Measurements from ENCODE around the gene ROS1. TPM values are rescaled to one million over a fixed set of nuclear protein-coding genes. Genes with fewer than 3 reads are reported as not detected.
"Not testable (repeated sequence)": the region's sequence is repeated elsewhere in the genome, so short reads cannot be mapped to it uniquely, and the experiment has no call there.

The ROS1 gene
- total RNA-seq, 1 donor from 2014 or later = not detected

DNA sequence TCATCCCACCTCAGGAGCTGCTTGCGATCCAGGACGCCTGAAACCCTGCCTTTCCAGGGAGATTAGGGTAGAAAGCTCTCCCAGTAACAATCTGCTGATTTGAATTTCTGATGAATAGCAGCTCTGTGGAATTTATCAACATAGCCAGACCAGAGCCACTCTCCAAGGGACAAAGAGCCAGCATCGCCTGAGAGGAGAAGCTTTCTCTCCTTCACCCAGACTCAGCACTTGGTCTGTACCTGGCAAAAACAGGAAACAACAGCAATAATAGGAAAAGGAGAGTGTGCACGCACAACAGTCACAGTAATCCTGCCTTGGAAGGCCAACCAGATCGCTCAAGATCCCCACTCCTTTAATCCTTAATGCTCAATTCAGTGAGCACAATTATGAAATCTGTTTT is 22.3 kb upstream of the ROS1 start:
- Histone ChIP-seq H3K27me3 (no peaks in the 10 kb centered on the region), H3K4me3 (no peak overlapping the region), H3K27ac (no peak overlapping the region), H3K36me3 (no peaks in the 10 kb centered on the region), H3K4me1 (peaks cover 0 to 13% of the 10 kb centered on the region in 2 donors), H3K9me3 (no peaks in the 10 kb centered on the region)
- TF ChIP-seq, protein P1, sequence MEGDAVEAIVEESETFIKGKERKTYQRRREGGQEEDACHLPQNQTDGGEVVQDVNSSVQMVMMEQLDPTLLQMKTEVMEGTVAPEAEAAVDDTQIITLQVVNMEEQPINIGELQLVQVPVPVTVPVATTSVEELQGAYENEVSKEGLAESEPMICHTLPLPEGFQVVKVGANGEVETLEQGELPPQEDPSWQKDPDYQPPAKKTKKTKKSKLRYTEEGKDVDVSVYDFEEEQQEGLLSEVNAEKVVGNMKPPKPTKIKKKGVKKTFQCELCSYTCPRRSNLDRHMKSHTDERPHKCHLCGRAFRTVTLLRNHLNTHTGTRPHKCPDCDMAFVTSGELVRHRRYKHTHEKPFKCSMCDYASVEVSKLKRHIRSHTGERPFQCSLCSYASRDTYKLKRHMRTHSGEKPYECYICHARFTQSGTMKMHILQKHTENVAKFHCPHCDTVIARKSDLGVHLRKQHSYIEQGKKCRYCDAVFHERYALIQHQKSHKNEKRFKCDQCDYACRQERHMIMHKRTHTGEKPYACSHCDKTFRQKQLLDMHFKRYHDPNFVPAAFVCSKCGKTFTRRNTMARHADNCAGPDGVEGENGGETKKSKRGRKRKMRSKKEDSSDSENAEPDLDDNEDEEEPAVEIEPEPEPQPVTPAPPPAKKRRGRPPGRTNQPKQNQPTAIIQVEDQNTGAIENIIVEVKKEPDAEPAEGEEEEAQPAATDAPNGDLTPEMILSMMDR (IDR thresholded peaks at IDR 0.05) = no peak
- no peak for DNase-seq (ENCODE audit: low spot score in 2 of 2)
- intact Hi-C loops (cut with DNase I) = loop anchor here (5.0 kb wide), 1 partner anchor 229 kb away; the partner anchor contains the start of gene NUS1

DNA sequence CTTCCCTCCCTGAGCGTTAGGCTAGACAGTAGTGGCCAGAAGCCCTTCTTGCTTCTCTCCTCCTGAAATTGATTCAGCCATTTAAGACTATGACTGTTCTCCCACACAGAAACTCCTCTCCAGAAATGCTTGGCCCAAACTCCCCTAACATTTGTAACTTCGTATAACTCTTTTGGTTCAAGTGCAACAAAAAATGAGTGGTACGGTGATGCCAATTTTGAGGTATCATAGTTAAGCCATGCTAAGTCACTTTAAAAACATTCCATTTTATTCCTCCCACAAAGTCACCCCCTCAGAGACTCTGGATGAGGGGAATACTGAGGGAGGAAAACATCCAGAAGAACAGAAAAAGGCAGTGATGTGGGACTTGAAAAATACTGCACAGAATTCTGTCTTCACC is 21.1 kb upstream of the ROS1 start:
- peak overlapping the region; percentile 3 to 40 for H3K27ac ChIP-seq
- H3K4me3 ChIP-seq = no peak overlapping the region
- peaks cover 0 to 13% of the 10 kb centered on the region in 2 donors for H3K4me1 ChIP-seq
- TF ChIP-seq, protein P1 (IDR thresholded peaks at IDR 0.05) = no peak
- H3K36me3 ChIP-seq = no peaks in the 10 kb centered on the region
- H3K27me3 ChIP-seq = no peaks in the 10 kb centered on the region
- no peak for DNase-seq (ENCODE audit: low spot score in 2 of 2)
- intact Hi-C loops (cut with DNase I) = loop anchor here (5.0 kb wide), 1 partner anchor 230 kb away; the partner anchor contains the start of gene NUS1
- no peaks in the 10 kb centered on the region for H3K9me3 ChIP-seq

DNA sequence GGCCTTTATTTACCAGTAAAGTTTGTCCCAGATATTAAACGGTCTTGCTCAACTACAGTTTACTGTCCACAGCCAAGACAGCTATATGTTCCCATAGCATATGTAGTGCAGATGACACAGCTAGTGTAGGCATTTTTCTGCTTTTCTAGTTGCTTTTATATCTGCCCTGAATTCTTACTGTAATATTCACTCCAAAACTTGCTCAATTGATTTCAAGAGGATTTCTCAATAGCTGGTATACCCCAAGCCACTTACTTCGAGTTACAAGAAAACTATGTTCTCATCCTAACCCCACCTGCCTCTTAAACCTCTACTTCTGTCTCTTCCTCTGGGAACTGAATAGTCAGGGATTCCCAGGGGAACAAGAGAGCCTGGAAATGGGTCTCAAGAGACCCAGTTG is 18.9 kb upstream of the ROS1 start:
- no peaks in the 10 kb centered on the region for H3K9me3 ChIP-seq
- H3K27me3 ChIP-seq = no peaks in the 10 kb centered on the region
- no peak overlapping the region for H3K27ac ChIP-seq
- intact Hi-C loops (cut with DNase I) = no loop called here
- DNase-seq (ENCODE audit: low spot score in 2 of 2) = no peak
- H3K4me3 ChIP-seq = no peak overlapping the region
- TF ChIP-seq, protein P1 (IDR thresholded peaks at IDR 0.05) = no peak
- H3K36me3 ChIP-seq = no peaks in the 10 kb centered on the region
- H3K4me1 ChIP-seq = peaks cover 0 to 11% of the 10 kb centered on the region in 2 donors

DNA sequence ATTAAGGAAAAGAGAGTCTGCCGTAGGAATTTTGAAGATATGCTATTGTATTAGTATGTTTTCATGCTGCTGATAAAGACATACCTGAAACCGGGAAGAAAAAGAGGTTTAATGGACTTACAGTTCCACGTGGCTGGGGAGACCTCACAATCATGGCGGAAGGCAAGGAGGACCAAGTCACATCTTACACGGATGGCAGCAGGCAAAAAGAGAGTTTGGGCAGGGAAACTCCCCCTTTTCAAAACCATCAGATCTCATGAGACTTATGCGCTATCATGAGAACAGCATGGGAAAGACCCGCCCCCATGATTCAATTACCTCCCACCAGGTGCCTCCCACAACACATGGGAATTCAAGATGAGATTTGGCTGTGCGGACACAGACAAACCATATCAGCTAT is 16.6 kb upstream of the ROS1 start:
- H3K27ac ChIP-seq; intact Hi-C loops (cut with DNase I); H3K4me1 ChIP-seq; DNase-seq (ENCODE audit: low spot score in 2 of 2); H3K36me3 ChIP-seq; H3K9me3 ChIP-seq; H3K4me3 ChIP-seq; H3K27me3 ChIP-seq: not testable (repeated sequence)

DNA sequence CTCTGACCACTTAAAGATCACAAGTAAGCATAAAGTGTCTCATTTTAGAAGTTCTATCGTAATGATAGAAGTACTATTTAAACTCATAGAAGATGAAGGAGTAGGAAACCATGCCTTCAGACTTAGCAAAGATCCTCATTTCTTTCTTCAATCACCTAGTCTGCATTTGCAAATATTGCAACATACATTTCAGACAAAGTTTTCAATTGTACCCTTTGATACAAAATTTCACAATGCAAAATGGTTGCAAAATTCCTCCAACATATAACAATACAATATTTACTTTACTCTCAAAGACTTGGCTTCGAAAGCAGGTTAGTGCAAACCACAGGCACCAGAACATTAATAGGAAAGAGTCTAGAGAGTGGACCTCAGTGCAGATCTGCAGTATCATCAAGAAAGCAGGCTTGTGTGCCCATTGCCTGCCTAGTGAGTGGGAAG is 16.1 kb upstream of the ROS1 start:
- TF ChIP-seq, protein P1 (IDR thresholded peaks at IDR 0.05) = no peak
- Histone ChIP-seq H3K27me3 (no peaks in the 10 kb centered on the region), H3K4me1 (no peaks in the 10 kb centered on the region), H3K36me3 (no peaks in the 10 kb centered on the region), H3K4me3 (no peak overlapping the region), H3K9me3 (no peaks in the 10 kb centered on the region), H3K27ac (no peak overlapping the region)
- no peak for DNase-seq (ENCODE audit: low spot score in 2 of 2)
- intact Hi-C loops (cut with DNase I) = no loop called here

DNA sequence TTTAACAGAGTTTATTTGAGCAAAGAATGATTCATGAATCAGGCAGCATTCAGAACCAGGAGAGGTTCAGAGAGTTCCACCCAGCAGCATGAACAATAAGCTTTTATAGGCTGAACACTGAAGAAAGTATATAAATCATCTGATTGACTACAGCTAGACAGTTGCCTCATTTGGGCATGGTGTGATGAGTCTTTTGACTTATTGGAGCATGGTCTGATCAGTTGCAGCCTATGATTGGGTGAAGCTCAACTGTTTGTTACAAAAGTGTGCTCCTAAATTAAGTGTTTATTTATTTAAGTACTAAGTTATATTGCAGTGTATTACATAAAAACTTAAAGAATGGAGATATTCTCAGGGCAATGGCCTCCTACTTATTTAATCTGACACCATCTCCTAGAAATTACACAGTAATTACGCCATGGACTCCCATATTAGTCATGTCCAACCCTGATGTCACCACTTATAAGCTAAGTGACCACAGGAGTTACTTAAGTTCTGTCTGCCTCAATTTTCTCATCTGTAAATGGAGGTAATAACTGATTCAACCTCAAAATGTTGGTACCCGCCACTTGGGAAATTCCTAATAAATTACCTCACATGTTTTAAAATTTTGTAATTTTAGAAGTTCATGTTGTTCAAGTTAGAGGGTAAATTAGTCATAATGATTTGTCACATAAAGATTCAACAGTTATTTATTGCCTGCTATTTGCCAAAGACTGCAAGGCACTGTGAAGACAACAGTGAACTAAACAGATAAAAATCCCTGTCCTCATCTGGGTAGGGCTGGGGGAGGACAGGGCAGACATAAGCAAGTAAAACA is 15.2 kb upstream of the ROS1 start:
- no peak overlapping the region for H3K27ac ChIP-seq
- TF ChIP-seq, protein P1 (IDR thresholded peaks at IDR 0.05) = no peak
- H3K9me3 ChIP-seq = no peaks in the 10 kb centered on the region
- intact Hi-C loops (cut with DNase I) = no loop called here
- H3K4me3 ChIP-seq = no peak overlapping the region
- H3K36me3 ChIP-seq = no peaks in the 10 kb centered on the region
- H3K27me3 ChIP-seq = no peaks in the 10 kb centered on the region
- no peak for DNase-seq (ENCODE audit: low spot score in 2 of 2)
- no peaks in the 10 kb centered on the region for H3K4me1 ChIP-seq

Data from ascending aorta (tissue), 2 donors.